MCF 10A (cell line): Measurements from ENCODE around the gene TSEN54. TPM values are rescaled to one million over a fixed set of nuclear protein-coding genes. Genes with fewer than 3 reads are reported as not detected.
A peak's percentile ranks its signal among the peaks of the same experiment; 100 is the strongest.

Experiments used
- BruUV-seq: library from RNA; stranded (reverse); fragments of 400-500 nt; replicated peaks from 2 replicates; lab custom pipeline; 2021; lab: Mats Ljungman, UMichigan
- CTCF ChIA-PET: fragments of 300-600 bp; sonication (Branson Sonifier 250); formaldehyde crosslinking; extraction: SDS; loops from one replicate; lab custom pipeline; 2021; ENCODE audit warnings: antibody characterized with exemption, inconsistent platforms; lab: Yijun Ruan, JAX
- POLR2A ChIA-PET: fragments of 300-600, 350-650 bp; sonication (Branson Sonifier 250); formaldehyde crosslinking; extraction: SDS; loops from one replicate; lab custom pipeline; 2020; ENCODE audit warnings: antibody characterized with exemption, inconsistent platforms; lab: Yijun Ruan, JAX
- DNase-seq: peaks from one replicate; pipeline ENCODE4 v3.0.0-alpha.2; 2018; ENCODE audit not compliant: unreplicated experiment
- H3K27ac Mint-ChIP-seq: one replicate; pipeline ENCODE4 v1.8.0; 2022; ENCODE audit warnings: mild to moderate bottlenecking, low read depth, mixed read lengths; ENCODE audit not compliant: unreplicated experiment
- H3K27me3 Mint-ChIP-seq: one replicate; pipeline ENCODE4 v1.8.0; 2022; ENCODE audit warnings: mixed read lengths; ENCODE audit not compliant: insufficient read depth, unreplicated experiment
- H3K36me3 Mint-ChIP-seq: one replicate; pipeline ENCODE4 v1.8.0; 2022; ENCODE audit warnings: mild to moderate bottlenecking, moderate library complexity, mixed read lengths; ENCODE audit not compliant: insufficient read depth, unreplicated experiment
- H3K4me1 Mint-ChIP-seq: one replicate; pipeline ENCODE4 v1.8.0; 2022; ENCODE audit warnings: mixed read lengths; ENCODE audit not compliant: insufficient read depth, unreplicated experiment
- H3K4me3 Mint-ChIP-seq: one replicate; pipeline ENCODE4 v1.8.0; 2022; ENCODE audit warnings: mild to moderate bottlenecking, moderate library complexity, mixed read lengths; ENCODE audit not compliant: unreplicated experiment
- H3K9me3 Mint-ChIP-seq: one replicate; pipeline ENCODE4 v1.8.0; 2022; ENCODE audit warnings: mixed read lengths; ENCODE audit not compliant: unreplicated experiment
- CTCF ChIP-seq: fragments of 200-600 bp; IDR thresholded peaks from one replicate; pipeline ENCODE4 v1.8.0; 2022; ENCODE audit warnings: antibody characterized with exemption, mild to moderate bottlenecking; ENCODE audit not compliant: unreplicated experiment
- intact Hi-C: fragments of 100-400 bp; cut with micrococcal nuclease; formaldehyde crosslinking; loops from 2 replicates; pipeline ENCODE4 v1.14.1; 2022
- total RNA-seq: library from RNA; stranded (reverse); gene quantifications from 2 replicates; pipeline ENCODE4 v1.2.3, GENCODE V29; 2022

The TSEN54 gene
- total RNA-seq, 1 experiment from 2014 or later, result 13.3 TPM

DNA sequence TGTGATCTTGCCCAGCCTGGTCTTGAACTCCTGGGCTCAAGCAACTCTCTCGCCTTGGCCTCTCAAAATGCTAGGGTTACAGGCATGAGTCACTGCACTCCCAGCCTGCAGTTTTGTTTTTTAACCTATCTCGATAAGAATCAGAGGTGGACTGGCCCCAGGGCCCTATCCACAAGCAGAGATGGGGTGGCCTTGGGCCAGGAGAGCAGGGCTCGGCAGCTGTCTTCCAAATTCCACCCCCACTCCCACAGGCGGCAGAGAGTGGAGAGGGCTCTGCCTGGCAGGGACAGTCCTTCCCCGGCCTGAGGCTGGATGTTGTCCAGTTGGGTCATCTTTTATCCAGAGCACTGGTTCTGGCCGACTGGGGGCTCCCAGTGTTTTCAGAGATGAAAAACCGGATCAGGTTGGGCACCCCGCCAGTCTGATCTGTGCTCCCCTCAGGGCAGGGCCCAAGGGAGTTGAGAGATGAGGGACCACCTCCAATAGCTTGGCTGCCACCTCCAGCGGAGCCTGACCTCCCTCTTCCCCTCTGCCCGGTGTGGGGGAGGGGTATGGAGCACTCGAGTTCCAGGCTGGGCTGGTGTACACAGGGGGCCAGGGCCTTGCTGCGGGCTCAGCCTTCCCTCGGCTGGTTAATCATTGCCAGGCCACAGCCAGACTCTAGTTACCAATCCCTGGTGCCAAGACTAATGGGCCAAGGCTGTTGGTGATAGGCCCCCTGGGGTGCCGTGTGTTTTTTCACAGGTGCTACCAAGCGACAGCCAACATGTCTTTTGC is 40.9 kb downstream of the TSEN54 start:
- Mint-ChIP-seq H3K36me3 (peaks cover 6% of the 10 kb centered on the region), H3K4me3 (no peak overlapping the region), H3K9me3 (no peaks in the 10 kb centered on the region), H3K27ac (no peak overlapping the region), H3K27me3 (no peaks in the 10 kb centered on the region), H3K4me1 (no peaks in the 10 kb centered on the region)
- peak; percentile 56 for DNase-seq
- CTCF ChIA-PET, result interaction anchor here (0.9 to 1.2 kb wide), 3 partner anchors 41 to 77 kb away, joined by 3 to 5 read pairs (median 4); partner anchors contain the start of gene TSEN54
- POLR2A ChIA-PET, result interaction anchor here (0.6 kb wide), 1 partner anchor 1378 kb away, joined by 3 read pairs; no protein-coding TSS in a partner anchor
- intact Hi-C loops, result no loop called here
- TF ChIP-seq CTCF, result no peak
- no TSS peak for BruUV-seq

DNA sequence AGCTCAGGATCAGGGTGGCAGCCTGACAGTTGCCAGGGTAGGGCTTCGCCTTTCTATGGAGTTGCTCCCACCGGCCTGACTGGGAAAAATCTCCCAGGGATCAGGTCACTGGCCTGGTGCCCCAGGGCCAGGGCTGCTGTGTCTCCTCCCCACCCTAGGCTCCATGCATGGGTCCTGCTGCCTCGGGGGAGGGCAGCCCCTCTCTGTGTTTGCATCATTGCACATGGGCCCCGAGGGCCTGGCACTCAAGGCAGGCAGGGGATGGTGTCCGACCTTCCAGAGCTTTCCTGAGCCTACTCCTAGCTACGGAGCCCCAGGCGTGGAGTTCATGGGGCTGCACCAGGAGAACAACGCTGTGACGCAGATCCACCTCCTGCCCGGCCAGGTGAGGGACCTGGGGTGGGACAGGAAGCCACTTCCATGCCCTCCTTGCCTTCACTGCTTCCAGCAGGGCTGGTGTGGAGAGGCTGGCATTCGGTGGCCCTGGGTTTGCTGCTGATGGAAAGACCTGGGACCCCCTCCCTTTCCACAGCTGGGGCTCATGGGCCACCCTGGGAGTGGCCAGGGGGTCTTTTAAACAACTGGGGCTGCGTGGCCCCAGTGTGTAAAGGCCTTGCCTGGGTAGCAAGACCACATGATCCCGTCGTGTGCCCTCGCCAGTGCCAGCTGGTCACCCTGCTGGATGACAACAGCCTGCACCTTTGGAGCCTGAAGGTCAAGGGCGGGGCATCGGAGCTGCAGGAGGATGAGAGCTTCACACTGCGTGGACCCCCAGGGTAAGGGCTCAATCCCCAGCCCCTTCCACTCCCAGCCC is 41.7 kb downstream of the TSEN54 start:
- Mint-ChIP-seq H3K4me3 (no peak overlapping the region), H3K27ac (no peak overlapping the region), H3K36me3 (peaks cover 6% of the 10 kb centered on the region), H3K27me3 (no peaks in the 10 kb centered on the region), H3K4me1 (no peaks in the 10 kb centered on the region), H3K9me3 (no peaks in the 10 kb centered on the region)
- BruUV-seq, result no TSS peak
- CTCF ChIA-PET, result interaction anchor here (0.6 to 1.2 kb wide), 3 partner anchors 42 to 1126 kb away, joined by 3 to 5 read pairs (median 3); partner anchors contain the start of gene TSEN54
- no peak for TF ChIP-seq CTCF
- POLR2A ChIA-PET, result no interaction called here
- DNase-seq, result no peak
- intact Hi-C loops, result no loop called here

GRCh38 chr17:75558666-75559530 is 42.6 kb downstream of the TSEN54 start:
- no TSS peak for BruUV-seq
- Mint-ChIP-seq H3K27ac (no peak overlapping the region), H3K9me3 (no peaks in the 10 kb centered on the region), H3K36me3 (peaks cover 6% of the 10 kb centered on the region), H3K4me1 (no peaks in the 10 kb centered on the region), H3K4me3 (no peak overlapping the region), H3K27me3 (no peaks in the 10 kb centered on the region)
- POLR2A ChIA-PET, result interaction anchor here (0.7 kb wide), 1 partner anchor 1136 kb away, joined by 3 read pairs; no protein-coding TSS in a partner anchor
- CTCF ChIA-PET, result interaction anchor here (0.6 to 1.0 kb wide), 2 partner anchors 45 to 1125 kb away, joined by 3 to 5 read pairs; no protein-coding TSS in a partner anchor
- TF ChIP-seq CTCF, result no peak
- no peak for DNase-seq
- intact Hi-C loops, result no loop called here
